ENCODE data around the gene UNC79. TPM values are rescaled to one million over a fixed set of nuclear protein-coding genes. Genes with fewer than 3 reads are reported as not detected.

The UNC79 gene
- polyA plus RNA-seq, 3 donors: 0.01 to 0.02 TPM; not detected in 1

DNA sequence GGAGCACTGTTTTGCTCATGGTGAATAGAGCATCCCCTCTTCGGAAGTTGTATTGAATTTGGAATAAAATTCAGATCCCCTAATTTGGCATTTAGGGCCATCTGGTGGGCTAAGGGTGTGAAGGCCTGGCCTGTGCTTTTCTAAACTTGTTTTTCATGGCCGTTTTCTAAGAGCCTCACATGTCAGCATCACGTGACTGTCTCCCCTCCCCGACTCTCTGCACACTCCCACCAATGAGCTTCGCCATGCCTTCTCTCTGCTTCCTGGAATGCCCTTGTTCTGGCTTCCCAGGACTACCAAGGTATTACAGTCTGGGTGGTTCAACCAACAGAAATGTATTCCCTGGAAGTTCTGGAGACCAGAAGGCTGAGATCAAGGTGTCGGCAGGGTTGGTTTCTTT lies 272.2 kb downstream of the UNC79 start:
- intact Hi-C loops (cut with micrococcal nuclease): no loop called here
- no peak overlapping the region for H3K9ac ChIP-seq (ENCODE audit: insufficient read depth, low read length, poor library complexity, severe bottlenecking)
- no peaks in the 10 kb centered on the region for H3K36me3 ChIP-seq (replicated peaks in 1 of 2; ENCODE audit: control insufficient read depth in 1 of 2, insufficient read depth in 2 of 2, low read length in 2 of 2)
- TF ChIP-seq, protein P1, sequence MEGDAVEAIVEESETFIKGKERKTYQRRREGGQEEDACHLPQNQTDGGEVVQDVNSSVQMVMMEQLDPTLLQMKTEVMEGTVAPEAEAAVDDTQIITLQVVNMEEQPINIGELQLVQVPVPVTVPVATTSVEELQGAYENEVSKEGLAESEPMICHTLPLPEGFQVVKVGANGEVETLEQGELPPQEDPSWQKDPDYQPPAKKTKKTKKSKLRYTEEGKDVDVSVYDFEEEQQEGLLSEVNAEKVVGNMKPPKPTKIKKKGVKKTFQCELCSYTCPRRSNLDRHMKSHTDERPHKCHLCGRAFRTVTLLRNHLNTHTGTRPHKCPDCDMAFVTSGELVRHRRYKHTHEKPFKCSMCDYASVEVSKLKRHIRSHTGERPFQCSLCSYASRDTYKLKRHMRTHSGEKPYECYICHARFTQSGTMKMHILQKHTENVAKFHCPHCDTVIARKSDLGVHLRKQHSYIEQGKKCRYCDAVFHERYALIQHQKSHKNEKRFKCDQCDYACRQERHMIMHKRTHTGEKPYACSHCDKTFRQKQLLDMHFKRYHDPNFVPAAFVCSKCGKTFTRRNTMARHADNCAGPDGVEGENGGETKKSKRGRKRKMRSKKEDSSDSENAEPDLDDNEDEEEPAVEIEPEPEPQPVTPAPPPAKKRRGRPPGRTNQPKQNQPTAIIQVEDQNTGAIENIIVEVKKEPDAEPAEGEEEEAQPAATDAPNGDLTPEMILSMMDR (IDR thresholded peaks at IDR 0.05): no peak
- Mint-ChIP-seq H3K27me3 (ENCODE audit: low read depth in 3 of 3) (peaks cover 0 to 8% (median 8%) of the 10 kb centered on the region in 3 donors), H3K27ac (no peak overlapping the region), H3K36me3 (no peaks in the 10 kb centered on the region), H3K4me1 (no peaks in the 10 kb centered on the region), H3K4me3 (no peak overlapping the region), H3K9me3 (peaks cover 8 to 17% (median 9%) of the 10 kb centered on the region in 7 donors)
- H4K20me1 ChIP-seq (ENCODE audit: insufficient read depth, low read length): no peaks in the 10 kb centered on the region
- no peak overlapping the region for H2AFZ ChIP-seq (ENCODE audit: insufficient read depth, low read depth, low read length, poor library complexity, severe bottlenecking)
- no peaks in the 10 kb centered on the region for H3K79me2 ChIP-seq (ENCODE audit: insufficient read depth, low read length)
- no peak overlapping the region for H3K27ac ChIP-seq (ENCODE audit: low read depth in 1 of 2, low read length in 2 of 2)
- H3K4me3 ChIP-seq (replicated peaks in 1 of 3; ENCODE audit: low read depth in 2 of 3, low read length in 3 of 3): no peak overlapping the region
- H3K27me3 ChIP-seq (ENCODE audit: control insufficient read depth in 2 of 2, insufficient read depth in 2 of 2, low read length in 2 of 2): no peaks in the 10 kb centered on the region
- WGBS (ENCODE audit: insufficient coverage): 80% methylated on average over 1 of the region's 6 CpGs
- no peak overlapping the region for H3K4me2 ChIP-seq (replicated peaks; ENCODE audit: extremely low read depth, low read length, poor library complexity, severe bottlenecking)
- H3K9me3 ChIP-seq (replicated peaks in 1 of 2; ENCODE audit: control insufficient read depth in 1 of 2, insufficient read depth in 1 of 2, low read length in 2 of 2): peaks cover 0 to 4% of the 10 kb centered on the region in 2 donors
- no peak for DNase-seq
- no peaks in the 10 kb centered on the region for H3K4me1 ChIP-seq (ENCODE audit: control insufficient read depth in 1 of 2, insufficient read depth in 2 of 2, low read length in 2 of 2)

DNA sequence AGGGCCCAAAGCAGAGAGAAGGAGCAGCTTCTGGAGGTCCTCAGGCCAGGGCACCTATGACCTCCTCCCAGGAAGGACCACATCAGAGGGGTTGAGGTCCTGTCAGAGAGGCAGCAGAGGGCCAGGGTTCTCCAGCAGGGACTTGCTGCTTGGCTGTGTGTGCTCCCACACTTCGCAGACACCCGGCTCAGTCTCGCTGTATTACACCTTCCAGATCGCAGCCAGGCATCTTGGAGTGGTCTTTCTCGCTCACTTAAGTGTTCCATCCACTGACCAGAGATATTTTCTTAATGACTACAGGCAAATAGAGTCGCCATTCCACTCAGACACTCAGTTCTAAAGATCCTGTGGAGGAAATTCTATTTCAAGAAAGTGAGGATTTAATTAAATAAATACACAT lies 273.2 kb downstream of the UNC79 start:
- Histone ChIP-seq H3K36me3 (replicated peaks in 1 of 2; ENCODE audit: control insufficient read depth in 1 of 2, insufficient read depth in 2 of 2, low read length in 2 of 2) (no peaks in the 10 kb centered on the region), H3K4me1 (ENCODE audit: control insufficient read depth in 1 of 2, insufficient read depth in 2 of 2, low read length in 2 of 2) (no peaks in the 10 kb centered on the region), H4K20me1 (ENCODE audit: insufficient read depth, low read length) (no peaks in the 10 kb centered on the region), H3K27ac (ENCODE audit: low read depth in 1 of 2, low read length in 2 of 2) (no peak overlapping the region), H3K27me3 (ENCODE audit: control insufficient read depth in 2 of 2, insufficient read depth in 2 of 2, low read length in 2 of 2) (no peaks in the 10 kb centered on the region), H3K4me3 (replicated peaks in 1 of 3; ENCODE audit: low read depth in 2 of 3, low read length in 3 of 3) (no peak overlapping the region), H3K4me2 (replicated peaks; ENCODE audit: extremely low read depth, low read length, poor library complexity, severe bottlenecking) (no peak overlapping the region), H3K79me2 (ENCODE audit: insufficient read depth, low read length) (no peaks in the 10 kb centered on the region), H3K9ac (ENCODE audit: insufficient read depth, low read length, poor library complexity, severe bottlenecking) (no peak overlapping the region), H2AFZ (ENCODE audit: insufficient read depth, low read depth, low read length, poor library complexity, severe bottlenecking) (no peak overlapping the region), H3K9me3 (replicated peaks in 1 of 2; ENCODE audit: control insufficient read depth in 1 of 2, insufficient read depth in 1 of 2, low read length in 2 of 2) (no peaks in the 10 kb centered on the region)
- no peak for DNase-seq
- Mint-ChIP-seq H3K4me1 (no peaks in the 10 kb centered on the region), H3K27ac (no peak overlapping the region), H3K27me3 (ENCODE audit: low read depth in 3 of 3) (peaks cover 0 to 8% (median 5%) of the 10 kb centered on the region in 3 donors), H3K36me3 (no peaks in the 10 kb centered on the region), H3K4me3 (no peak overlapping the region), H3K9me3 (peaks cover 3 to 12% (median 9%) of the 10 kb centered on the region in 7 donors)
- TF ChIP-seq, protein P1 (IDR thresholded peaks at IDR 0.05): no peak
- WGBS (ENCODE audit: insufficient coverage): 100% methylated on average over 1 of the region's 6 CpGs
- intact Hi-C loops (cut with micrococcal nuclease): no loop called here

Data from CD14-positive monocyte (primary cell).